D341Med (cell line): ENCODE results near the gene HMGN3.
"Not testable (repeated sequence)": the region's sequence is repeated elsewhere in the genome, so short reads cannot be mapped to it uniquely, and the experiment has no call there.

Experiments used
- DNase-seq: peaks from one replicate; pipeline ENCODE4 v3.0.0; 2012; ENCODE audit warnings: low spot score

HMGN3 gene

DNA sequence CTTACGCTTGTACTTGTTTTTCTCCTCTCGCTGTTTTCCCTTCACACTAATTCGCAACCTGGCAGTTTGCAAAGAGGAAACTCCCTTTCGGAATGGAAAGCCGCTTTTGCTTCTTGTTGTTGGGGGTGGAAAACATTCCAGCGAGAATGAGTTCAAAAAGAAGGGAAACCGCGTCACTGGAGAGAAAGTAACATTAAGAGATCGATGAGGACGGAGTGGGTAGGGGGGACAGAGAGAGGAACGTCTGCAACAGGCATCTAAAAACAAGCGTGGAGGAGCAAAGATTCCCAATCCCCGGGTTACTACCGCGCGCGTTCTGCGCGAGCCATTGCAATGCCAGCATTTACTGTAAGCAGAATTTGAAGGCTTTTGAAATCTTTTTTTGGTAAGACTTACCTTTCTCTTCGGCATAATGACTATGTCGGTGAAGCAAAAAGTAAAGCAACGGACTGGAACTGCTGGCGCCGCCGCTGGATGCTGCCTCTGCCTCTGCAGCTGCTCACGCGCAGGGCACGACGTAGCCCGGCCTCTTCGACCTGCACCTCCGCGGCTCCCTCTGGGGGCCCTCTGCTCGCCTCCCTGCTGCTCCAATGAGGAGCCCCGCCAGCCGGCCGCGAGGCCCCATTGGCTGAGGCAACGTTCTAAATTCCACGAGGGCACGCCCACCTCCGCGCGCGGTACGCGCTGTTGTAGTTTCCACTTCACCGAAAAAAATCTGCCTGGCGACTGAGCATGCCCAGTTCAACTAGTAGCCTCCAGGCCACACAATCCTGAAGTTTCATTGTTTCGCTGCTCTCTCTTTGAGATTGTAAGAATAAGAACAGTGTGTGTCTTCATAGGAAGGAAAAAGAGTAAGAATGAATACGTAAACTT, at the start of gene HMGN3:
HMGN3 (minus strand) TSS at position 533 of the 873 bp plus-strand sequence.
- DNase-seq: peak; percentile 97

DNA sequence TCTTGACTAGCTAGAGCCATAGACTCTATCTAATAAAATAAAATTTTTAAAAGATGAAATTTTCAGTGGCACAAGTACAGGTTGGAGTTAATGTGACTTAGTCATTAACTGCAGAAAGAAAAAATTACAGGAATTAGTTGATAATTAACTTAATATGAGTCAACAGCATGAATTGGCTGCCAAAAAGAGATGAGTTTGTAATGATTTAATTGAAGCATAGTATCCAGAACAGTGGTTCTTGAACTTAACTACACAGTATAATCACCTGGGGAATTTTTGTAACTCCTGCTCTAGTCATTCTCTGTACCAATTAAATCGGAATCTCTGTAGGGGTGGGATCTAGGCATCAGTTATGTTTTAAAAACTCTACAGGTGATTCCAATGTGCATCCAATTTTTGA, 46.3 kb upstream of the HMGN3 start:
- no peak for DNase-seq

DNA sequence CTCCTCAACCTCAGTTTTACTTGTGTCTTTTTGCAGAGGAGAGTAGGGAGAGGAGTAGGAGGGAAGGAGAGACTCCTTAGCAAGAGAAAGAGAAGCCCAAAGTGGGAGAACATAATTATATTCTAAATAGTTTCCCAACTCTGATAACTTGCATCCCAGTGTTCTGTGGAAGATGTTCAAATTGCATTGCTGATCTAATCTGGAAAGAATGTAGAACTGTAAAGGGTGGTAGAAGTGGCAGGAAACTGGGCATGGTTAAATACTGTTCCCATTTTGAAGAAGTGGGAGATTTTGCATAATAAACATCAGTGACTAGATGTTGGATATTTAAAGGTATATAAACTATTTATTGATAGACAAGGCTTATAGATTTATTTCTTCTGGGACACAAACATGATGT, 42.6 kb upstream of the HMGN3 start:
- no peak for DNase-seq

DNA sequence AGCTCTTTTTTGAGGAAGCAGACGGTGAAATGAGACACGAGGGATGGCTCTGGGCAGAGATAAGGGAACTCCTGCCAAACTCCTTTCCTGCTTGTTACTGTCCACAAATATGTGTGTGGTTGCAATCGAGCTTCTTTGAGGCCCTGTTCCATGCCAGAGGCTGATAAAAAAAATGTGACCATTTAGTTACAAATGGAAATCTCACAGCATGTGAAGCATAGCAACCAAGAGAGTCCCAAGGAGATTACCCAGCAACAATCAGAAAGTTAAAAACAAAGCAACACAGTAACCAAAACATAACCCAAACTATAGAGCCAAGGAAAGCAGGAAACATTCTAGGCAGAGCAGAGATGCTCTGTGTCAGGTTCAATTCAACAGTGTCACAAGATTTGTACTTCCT, 35.4 kb upstream of the HMGN3 start:
- DNase-seq: no peak

DNA sequence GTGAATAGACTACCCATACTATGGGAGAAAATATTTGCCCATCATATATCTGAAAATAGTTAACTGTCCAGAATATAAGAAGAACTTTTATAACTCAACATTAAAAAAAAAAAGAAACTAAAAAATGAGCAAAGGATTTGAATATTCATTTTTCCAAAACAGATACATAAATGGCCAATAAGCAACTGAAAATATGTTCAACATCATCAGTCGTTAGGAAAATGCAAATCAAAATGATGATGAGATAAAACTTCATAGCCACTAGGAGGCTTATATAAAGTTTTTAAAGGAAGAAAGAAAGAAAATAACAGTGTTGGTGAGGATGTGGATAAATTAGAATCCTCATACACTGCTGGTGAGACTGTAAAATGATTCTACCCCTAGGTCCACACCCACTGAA, 32.6 kb upstream of the HMGN3 start:
- no peak for DNase-seq

DNA sequence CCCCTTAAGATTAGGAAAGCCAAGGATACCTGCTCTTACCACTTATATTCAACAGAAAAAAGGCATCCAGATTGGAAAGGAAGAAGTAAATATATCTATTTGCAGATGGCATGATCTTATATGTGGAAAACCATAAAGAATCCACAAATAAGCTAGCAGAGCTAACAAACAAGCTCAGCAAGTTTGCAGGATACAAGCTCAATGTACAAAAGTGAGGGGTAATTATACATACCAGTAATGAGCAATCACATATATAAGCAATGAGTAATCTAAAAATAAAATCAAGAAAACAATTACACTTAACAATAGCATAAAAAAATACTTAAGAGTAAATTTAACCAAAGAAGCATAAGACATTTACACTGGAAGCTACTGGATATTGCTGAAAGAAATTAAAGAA, 31.6 kb upstream of the HMGN3 start:
- DNase-seq: no peak

DNA sequence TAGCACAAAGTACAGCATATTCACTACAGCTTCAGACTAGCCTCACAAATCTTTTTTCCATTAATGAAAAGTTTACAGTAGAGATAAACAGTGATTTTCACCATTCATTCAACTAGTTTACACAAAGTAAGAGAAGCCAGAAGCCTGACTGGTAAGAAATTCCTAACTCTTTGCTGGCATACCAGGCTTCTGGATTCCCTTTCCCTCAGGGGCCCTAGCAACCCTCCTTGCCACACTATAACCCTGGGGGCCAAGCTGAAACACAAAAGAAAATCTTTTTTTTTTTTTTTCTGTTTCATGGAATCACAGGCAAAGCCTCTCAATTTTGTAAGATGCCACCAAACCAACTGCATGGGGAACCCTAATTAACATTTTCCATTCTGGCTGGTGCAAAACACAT, 28.9 kb upstream of the HMGN3 start:
- DNase-seq: no peak

DNA sequence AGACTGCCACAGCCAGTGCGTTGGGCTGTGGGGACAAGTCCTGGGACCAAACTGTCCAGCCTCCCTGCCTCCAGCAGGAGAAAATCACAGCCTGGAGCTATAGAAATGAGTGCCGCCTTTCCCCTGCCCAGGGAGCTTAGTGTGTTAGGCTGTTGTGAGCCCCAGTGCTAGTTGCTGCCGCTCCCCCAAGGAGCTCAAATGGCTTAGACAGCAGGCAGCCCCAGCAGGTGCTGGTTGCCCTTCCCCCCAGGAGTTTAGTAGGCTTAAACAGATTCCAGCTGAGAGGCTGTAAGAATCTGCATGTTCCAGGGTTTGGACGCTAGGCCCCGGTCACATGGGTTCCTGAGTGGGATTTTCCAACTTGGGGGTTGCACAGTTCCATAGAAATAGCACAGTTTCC, 27.2 kb upstream of the HMGN3 start:
- DNase-seq: no peak

DNA sequence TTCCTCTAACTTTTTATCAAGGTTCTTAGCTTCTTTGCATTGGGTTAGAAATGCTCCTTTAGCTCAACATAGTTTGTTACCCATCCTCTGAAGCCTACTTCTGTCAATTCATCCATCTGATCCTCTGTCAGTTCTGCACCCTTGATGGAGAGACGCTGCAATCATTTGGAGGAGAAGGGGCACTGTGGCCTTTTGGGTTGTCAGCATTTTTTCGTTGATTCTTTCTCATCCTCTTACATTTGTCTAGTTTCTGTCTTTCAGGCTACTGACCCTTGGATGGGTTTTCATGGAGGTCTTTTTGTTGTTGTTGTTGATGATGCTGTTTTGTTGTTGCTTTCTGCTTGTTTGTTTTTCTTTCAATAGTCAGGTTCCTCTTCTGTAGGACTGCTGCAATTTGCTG, 26.3 kb upstream of the HMGN3 start:
- DNase-seq: no peak

DNA sequence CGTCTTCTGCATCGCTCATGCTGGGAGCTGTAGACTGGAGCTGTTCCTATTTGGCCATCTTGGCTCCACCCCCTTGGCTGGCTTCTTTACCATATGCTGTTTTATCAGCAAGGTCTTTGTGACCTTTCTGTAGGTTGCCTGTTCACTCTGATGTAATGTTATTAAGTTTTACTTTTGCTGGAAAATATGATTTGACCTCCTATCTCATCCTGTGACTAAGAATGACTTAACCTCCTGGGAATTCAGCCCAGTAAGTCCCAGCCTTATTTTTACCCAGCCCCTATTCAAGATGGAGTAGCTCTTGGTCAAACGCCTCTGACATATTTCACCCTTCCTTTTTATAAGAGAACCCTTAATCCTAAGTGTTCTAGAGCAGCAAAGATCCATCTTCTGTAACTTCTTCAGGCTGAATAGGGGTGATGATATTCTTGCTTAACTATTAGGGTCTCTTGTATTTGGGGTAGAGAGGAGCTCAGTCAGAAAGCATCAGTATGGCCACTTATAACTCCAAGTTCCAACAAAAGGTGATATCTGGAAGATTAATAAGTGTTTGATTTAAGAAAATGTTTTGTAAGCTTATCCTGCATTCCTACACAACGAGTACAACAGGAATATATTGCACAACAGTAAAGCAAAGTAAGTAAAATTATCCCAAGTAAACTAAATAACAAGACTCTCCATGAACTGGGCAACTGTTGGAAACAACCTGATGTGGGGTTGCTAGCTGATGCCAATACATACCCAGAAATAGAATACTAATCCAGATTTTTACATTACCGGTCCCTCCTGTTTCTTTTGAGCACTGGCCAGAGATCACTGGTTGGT, 23.1 kb upstream of the HMGN3 start:
- no peak for DNase-seq

DNA sequence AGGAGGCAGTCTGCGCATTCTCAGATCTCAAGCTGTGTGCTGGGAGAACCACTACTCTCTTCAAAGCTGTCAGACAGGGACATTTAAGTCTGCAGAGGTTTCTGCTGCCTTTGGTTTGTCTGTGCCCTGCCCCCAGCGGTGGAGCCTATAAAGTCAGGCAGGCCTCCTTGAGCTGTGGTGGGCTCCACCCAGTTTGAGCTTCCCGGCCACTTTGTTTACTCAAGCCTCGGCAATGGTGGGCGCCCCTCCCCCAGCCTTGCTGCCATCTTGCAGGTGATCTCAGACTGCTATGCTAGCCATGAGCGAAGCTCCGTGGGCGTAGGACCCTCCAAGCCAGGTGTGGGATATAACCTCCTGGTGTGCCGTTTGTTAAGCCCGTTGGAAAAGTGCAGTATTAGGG, 22.3 kb upstream of the HMGN3 start:
- DNase-seq: not testable (repeated sequence)

DNA sequence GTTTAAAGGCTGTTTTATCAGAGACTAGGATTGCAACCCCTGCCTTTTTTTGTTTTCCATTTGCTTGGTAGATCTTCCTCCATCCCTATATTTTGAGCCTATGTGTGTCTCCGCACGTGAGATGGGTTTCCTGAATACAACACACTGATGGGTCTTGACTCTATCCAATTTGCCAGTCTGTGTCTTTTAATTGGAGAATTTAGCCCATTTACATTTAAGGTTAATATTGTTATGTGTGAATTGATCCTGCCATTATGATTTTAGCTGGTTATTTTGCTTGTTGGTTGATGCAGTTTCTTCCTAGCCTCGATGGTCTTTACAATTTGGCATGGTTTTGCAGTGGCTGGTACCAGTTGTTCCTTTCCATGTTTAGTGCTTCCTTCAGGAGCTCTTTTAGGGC, 20.6 kb upstream of the HMGN3 start:
- DNase-seq: not testable (repeated sequence)

DNA sequence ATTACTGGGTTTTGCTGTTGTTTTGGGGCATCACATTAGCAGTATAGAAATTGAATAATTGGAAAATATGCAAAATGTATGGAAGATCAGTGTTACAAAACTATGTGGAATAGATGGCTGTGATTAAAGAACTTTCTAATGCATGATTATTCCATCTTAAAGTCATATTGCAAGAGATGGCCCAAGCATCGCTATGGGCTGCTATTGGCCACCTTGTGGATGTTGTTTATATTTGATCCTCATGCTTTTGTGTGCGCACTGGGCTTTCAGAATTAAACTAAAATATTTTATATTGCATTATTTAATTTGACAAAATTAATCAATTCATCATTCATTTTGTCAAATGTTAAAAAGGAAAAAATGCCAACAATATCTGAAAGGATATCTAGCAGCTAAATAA, 16.1 kb upstream of the HMGN3 start:
- no peak for DNase-seq

DNA sequence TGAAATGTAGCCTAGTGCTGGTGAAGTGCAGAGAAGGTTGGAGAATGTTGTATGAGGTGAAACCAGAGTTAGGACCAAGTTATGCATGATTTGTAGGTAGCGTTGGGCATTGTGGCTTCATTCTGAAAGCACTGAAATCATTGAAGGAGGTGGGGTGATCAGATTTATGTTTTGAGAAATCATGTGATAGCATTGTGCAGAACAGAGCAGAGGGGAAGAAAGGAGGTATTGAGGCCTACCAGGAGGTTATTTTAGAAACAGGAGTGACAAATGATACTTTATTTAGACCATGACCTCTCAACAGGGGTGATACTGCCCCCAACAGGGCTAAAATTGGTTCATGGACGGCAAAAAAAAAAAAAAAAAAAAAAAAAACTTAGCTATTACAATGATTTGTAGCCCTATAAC, 15.6 kb upstream of the HMGN3 start:
- DNase-seq: no peak

DNA sequence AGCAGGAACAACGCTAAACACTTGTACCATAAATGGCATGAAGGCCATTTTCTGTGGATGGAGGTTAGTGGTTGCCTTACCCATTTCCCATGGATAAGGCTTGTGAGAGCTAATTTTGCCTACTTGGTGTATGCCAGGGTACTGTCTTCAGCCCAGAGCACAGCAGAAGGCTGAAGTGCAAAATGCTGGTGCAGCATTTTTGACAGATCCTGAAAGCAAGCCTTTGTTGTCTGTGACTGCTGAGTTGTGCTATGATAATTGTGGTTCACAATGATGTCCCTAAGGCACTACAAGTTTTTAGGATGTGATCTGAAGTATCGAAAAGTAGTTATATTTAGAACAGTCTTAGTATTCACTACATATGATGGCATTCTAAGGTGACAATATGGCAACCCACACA, 14.7 kb upstream of the HMGN3 start:
- DNase-seq: no peak

DNA sequence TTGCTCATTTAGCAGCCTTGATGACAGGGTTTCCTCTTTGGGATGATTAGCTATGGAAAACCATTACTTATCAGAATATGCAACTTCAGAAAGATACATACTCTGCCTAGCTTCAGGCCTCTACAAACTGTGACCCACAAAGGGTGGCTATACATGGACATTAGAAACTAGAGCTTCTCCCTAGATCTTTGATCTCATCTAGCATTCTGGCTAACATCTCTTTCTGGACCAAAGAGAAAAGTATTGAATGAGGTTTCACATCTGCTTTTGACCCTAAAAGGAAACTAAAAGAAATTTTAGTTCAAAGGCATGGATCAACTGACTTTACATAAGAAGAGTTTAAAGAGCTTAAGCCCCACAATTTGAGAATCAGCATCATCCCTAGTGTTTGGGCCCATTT, 12.4 kb upstream of the HMGN3 start:
- no peak for DNase-seq

DNA sequence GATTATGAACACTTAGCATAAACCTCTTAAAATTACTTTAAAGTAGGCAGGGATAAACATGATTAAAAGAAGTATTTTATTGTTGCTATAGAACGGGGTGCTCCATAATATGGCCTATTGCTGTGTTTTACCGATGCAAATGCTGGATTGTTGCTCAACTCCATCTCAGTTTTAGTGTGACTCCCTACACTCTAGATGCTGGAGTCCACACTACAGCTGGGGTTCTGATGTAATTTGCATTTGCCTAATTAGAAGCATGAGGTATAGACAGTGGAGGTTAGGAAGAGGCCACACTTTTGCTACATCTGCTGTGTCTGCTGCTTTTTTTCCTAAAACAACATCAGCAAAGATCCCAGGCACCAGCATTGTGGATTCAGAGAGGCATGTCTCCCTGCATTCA, 6.7 kb upstream of the HMGN3 start:
- DNase-seq: no peak

DNA sequence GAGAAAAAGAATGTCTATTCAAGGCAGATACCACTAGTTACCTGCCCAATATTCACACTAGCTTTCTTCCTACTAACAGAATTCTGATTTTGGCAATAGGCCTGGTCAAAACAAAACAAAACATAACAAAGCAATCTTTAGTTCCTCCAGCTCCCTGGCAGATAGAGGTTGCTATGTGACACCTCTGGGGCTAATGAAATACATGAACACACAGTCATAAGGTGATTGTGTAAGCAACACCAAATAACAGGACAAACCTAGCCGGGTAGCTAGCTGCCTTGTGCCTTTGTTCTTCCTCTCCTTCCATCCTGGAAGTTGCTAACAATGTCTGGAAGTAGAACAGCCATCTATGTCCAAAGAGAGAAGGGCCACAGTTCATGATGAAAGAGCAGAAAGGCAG, 6.0 kb upstream of the HMGN3 start:
- DNase-seq: no peak

DNA sequence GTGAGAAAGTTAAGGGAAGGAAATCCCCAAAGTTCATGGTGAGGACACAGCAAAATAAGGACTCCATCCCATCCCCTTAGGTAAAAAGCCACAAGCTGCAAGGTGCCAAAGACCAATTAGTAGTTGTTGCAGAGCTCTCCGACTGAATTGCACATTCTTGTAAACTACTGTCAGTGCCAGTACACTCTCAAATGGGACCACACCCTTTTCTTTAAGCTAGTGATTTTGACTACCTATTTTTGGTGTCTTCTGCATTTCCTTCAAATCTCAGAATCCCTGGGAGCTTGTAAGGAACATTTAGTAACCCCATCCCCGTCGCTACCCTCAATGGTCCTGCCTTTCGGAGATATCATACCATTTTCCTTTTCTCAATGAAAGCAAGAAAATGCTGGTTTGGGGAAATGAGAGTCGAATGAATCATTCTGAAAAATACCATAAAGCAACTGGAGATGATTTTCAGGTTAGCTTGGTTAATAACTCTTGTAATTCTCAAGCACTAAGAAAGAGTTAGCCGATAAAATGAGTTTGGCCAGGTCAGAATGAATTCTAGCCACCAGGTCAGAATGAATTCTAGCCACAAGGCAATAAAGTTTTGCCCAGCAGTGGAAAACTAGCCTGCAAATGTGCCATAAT, 5.2 kb upstream of the HMGN3 start:
- DNase-seq: no peak

DNA sequence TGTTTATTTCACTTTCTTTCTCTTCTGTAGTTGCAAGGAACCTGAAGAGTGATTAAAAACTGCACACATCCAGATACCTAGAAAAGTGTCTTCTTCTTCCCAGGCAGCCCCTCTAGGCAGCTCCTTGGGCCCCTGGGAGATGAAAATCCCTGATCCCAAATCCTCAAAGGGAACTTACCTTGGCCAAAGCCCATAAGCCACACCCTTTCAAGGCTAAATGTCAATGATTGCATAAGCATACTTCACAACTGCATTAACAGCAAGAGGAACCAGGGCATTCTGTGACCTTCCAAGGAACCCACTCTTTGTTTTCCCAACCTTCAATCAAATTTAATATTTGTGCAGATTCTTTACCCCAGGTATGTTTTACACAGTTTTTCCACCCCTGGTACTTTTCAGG, 4.4 kb upstream of the HMGN3 start:
- no peak for DNase-seq

DNA sequence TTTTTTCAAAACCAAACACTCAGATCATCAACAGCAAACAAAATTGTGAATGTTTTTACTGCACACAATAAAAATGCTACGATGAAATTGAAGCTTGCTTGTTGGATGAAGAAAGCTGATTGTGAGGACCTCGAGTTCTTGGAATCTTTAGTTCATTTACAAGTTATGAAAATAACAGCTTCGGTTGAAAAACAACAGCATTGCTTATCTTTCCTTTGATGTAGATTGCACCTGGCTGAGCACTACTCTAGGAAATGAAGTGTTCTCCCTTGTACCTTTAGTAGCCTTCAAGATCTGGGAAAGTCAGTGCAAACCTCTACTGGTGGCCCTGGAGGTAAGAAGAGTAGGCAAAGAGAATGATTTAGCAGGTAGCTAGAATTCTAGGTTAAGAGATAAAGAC, 2.2 kb upstream of the HMGN3 start:
- no peak for DNase-seq

DNA sequence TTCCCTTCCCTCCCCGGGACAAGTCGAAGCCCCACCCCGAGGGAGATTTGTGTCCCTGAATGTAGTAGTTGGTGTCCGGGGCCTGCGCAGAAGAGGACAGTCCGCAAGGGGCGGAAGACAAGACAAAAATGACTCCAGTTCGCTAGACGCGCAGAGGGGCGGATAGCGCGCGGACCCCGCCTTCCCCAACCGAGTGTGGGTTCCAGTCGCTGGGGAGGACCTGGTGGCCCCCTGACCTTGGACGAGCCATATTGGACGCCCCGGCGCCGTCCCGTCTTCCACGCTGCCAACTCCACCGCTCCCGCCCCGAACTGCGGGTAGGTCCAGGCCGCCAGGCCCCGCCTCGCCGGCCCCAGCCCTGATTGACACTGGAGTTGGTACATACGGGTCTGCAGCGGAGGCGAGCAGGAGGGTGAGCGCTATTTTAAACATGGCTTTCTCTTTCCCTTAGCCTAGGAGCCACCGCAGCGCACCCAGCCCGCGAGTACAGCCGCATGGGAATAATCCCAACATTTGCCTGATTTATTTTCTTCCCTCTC, 802 bp downstream of the HMGN3 start:
- peak; percentile 91 for DNase-seq
